Colonic mucosa (tissue), 4 donors: ENCODE results near the gene MYO10. TPM values are rescaled to one million over a fixed set of nuclear protein-coding genes. Genes with fewer than 3 reads are reported as not detected.

Source experiments
- DNase-seq: peaks from one replicate; pipeline ENCODE4 v3.0.0-alpha.2; 2020
- H3K27ac ChIP-seq: fragments of 200-600 bp; one replicate; pipeline ENCODE4 v1.8.0; 2021
- H3K27me3 ChIP-seq: fragments of 200-600 bp; one replicate; pipeline ENCODE4 v1.8.0; 2021
- H3K36me3 ChIP-seq: fragments of 200-600 bp; one replicate; pipeline ENCODE4 v1.8.0; 2021
- H3K4me1 ChIP-seq: fragments of 200-600 bp; one replicate; pipeline ENCODE4 v1.8.0; 2021; ENCODE audit warnings: mild to moderate bottlenecking
- H3K4me3 ChIP-seq: fragments of 200-600 bp; one replicate; pipeline ENCODE4 v1.8.0; 2021
- H3K9ac ChIP-seq, 2 donors: one replicate each; pipeline ENCODE4 v1.7.0; 2013; ENCODE audit warnings: control low read depth in 2 of 2, low read depth in 2 of 2, low read length in 2 of 2
- H3K9me3 ChIP-seq: fragments of 200-600 bp; one replicate; pipeline ENCODE4 v1.8.0; 2021
- intact Hi-C: fragments of 100-400 bp; cut with DNase I; formaldehyde crosslinking; loops from one replicate; pipeline ENCODE4 v1.14.1; 2022
- total RNA-seq, 2 donors: library from RNA; stranded (reverse); fragmentation: NEBNext Ultra II Directional in 1 of 2; extraction: Animal tissue kit (Norgen Biotek cat#: 25700) in 1 of 2; gene quantifications; one replicate each; pipeline ENCODE4 v1.2.1, GENCODE V29; 2021
- TF ChIP-seq, protein P1 (sequence below): fragments of 200-600 bp; IDR thresholded peaks from one replicate; pipeline ENCODE4 v1.8.0; 2022; ENCODE audit warnings: antibody characterized with exemption, mild to moderate bottlenecking
- donor health status: healthy.
- donor health status: DM: no; HTN: no; CAD: no.
- donor health status: DM: no; HTN: no; CAD: no.

The MYO10 gene
- total RNA-seq, 2 donors from 2014 or later, result 57.9 to 61.9 TPM

GRCh38 chr5:16849775-16850174 is 86.3 kb downstream of the MYO10 start:
- Histone ChIP-seq H3K9me3 (no peaks in the 10 kb centered on the region), H3K9ac (no peak overlapping the region), H3K4me3 (no peak overlapping the region), H3K27ac (no peak overlapping the region), H3K36me3 (no peaks in the 10 kb centered on the region), H3K4me1 (no peaks in the 10 kb centered on the region), H3K27me3 (no peaks in the 10 kb centered on the region)
- TF ChIP-seq, protein P1, sequence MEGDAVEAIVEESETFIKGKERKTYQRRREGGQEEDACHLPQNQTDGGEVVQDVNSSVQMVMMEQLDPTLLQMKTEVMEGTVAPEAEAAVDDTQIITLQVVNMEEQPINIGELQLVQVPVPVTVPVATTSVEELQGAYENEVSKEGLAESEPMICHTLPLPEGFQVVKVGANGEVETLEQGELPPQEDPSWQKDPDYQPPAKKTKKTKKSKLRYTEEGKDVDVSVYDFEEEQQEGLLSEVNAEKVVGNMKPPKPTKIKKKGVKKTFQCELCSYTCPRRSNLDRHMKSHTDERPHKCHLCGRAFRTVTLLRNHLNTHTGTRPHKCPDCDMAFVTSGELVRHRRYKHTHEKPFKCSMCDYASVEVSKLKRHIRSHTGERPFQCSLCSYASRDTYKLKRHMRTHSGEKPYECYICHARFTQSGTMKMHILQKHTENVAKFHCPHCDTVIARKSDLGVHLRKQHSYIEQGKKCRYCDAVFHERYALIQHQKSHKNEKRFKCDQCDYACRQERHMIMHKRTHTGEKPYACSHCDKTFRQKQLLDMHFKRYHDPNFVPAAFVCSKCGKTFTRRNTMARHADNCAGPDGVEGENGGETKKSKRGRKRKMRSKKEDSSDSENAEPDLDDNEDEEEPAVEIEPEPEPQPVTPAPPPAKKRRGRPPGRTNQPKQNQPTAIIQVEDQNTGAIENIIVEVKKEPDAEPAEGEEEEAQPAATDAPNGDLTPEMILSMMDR, result no peak
- intact Hi-C loops, result loop anchor here (10.0 kb wide), 1 partner anchor 85 kb away; the partner anchor contains the start of gene MYO10
- no peak for DNase-seq

GRCh38 chr5:16849181-16849580 is 86.9 kb downstream of the MYO10 start:
- DNase-seq, result no peak
- Histone ChIP-seq H3K9ac (no peak overlapping the region), H3K4me3 (no peak overlapping the region), H3K36me3 (no peaks in the 10 kb centered on the region), H3K4me1 (no peaks in the 10 kb centered on the region), H3K27me3 (no peaks in the 10 kb centered on the region), H3K9me3 (no peaks in the 10 kb centered on the region), H3K27ac (no peak overlapping the region)
- intact Hi-C loops, result loop anchor here (10.0 kb wide), 1 partner anchor 86 kb away; the partner anchor contains the start of gene MYO10
- TF ChIP-seq, protein P1, result no peak

DNA sequence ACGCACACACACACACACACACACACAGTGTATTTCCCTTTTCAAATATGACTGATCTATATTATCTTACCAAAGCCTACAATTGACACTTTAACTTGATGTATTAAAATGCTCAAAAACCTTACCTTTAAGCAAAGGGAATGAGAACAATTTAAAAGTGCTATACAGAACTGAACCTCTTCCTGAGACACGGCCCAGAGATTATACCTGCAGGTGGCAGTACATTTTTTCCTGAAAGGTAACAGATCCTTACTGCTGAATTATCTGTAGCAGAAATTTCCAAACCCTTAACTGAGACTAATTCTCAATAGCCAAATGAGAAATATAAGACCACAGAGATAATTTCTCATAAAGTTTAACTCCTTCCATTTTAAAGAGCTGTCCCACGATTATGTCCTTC is 91.1 kb downstream of the MYO10 start:
- DNase-seq, result no peak
- Histone ChIP-seq H3K27me3 (no peaks in the 10 kb centered on the region), H3K4me1 (no peaks in the 10 kb centered on the region), H3K36me3 (no peaks in the 10 kb centered on the region), H3K27ac (no peak overlapping the region), H3K9ac (no peak overlapping the region), H3K4me3 (no peak overlapping the region), H3K9me3 (no peaks in the 10 kb centered on the region)
- TF ChIP-seq, protein P1, result no peak
- intact Hi-C loops, result loop anchor here (10.0 kb wide), 1 partner anchor 90 kb away; the partner anchor contains the start of gene MYO10

- no peak overlapping the region for H3K27ac ChIP-seq
Observed at GRCh38 chr5:16842896-16843295, 93.2 kb downstream of the MYO10 start.

DNA sequence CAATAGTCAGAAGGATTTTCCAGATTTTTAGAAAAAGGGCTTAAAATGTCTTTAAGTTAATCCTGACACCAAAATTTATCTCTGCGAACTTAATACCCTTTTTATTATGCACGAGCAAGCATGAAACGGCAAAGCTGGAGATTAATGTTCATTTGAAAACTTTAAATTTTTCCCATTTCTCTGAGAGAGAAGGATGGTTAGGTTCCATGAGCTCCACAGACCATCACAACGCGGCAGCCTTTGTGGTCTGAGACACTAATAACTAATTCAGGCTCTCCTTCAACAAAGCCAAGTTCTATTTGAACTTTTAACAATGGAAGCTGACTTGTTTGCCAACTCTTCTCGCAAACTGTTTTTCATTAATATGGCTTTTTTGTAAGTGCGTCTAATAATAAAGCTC is 94.7 kb downstream of the MYO10 start:
- intact Hi-C loops, result loop anchor here (10.0 kb wide), 1 partner anchor 93 kb away; the partner anchor contains the start of gene MYO10
- DNase-seq, result no peak
- TF ChIP-seq, protein P1, result no peak
- no peak overlapping the region for H3K4me3 ChIP-seq
- no peaks in the 10 kb centered on the region for H3K27me3 ChIP-seq
- H3K4me1 ChIP-seq, result no peaks in the 10 kb centered on the region
- H3K36me3 ChIP-seq, result no peaks in the 10 kb centered on the region
- no peak overlapping the region for H3K27ac ChIP-seq
- H3K9me3 ChIP-seq, result no peaks in the 10 kb centered on the region
- no peak overlapping the region for H3K9ac ChIP-seq

More at GRCh38 chr5:16842896-16843295, 93.2 kb downstream of the MYO10 start:
- TF ChIP-seq, protein P1, result no peak
- intact Hi-C loops, result loop anchor here (10.0 kb wide), 1 partner anchor 92 kb away; the partner anchor contains the start of gene MYO10
- Histone ChIP-seq H3K36me3 (no peaks in the 10 kb centered on the region), H3K4me3 (no peak overlapping the region), H3K9ac (no peak overlapping the region), H3K27me3 (no peaks in the 10 kb centered on the region), H3K4me1 (no peaks in the 10 kb centered on the region), H3K9me3 (no peaks in the 10 kb centered on the region)
- DNase-seq, result no peak
